GM06990 (cell line): ENCODE data around the gene ATP8B2.
"Not testable (repeated sequence)": the region's sequence is repeated elsewhere in the genome, so short reads cannot be mapped to it uniquely, and the experiment has no call there.

Source experiments
- DNase-seq: peaks from one replicate; pipeline ENCODE4 v3.0.0-alpha.2; 2011; ENCODE audit not compliant: insufficient read length; ENCODE audit errors: extremely low read depth
- H3K27me3 ChIP-seq: replicated peaks from 2 replicates; pipeline ENCODE4 v1.6.0; 2011; ENCODE audit warnings: low read length; ENCODE audit not compliant: control insufficient read depth, insufficient read depth
- H3K36me3 ChIP-seq: 2 replicates; pipeline ENCODE4 v1.5.1; 2011; ENCODE audit warnings: low read length; ENCODE audit not compliant: control insufficient read depth, insufficient read depth
- H3K4me3 ChIP-seq: replicated peaks from 2 replicates; pipeline ENCODE4 v1.5.1; 2011; ENCODE audit warnings: low read depth, mild to moderate bottlenecking, control low read depth, low read length
- CTCF ChIP-seq: IDR thresholded peaks from 2 replicates; pipeline ENCODE4 v1.5.1; 2011; ENCODE audit warnings: low read length, control low read depth, mild to moderate bottlenecking, inconsistent platforms; ENCODE audit not compliant: insufficient read depth, poor library complexity, severe bottlenecking

Gene ATP8B2

GRCh38 chr1:154295408-154296235, 29.7 kb upstream of the ATP8B2 start:
- Histone ChIP-seq H3K4me3 (no peak overlapping the region), H3K36me3 (no peaks in the 10 kb centered on the region), H3K27me3 (no peaks in the 10 kb centered on the region)
- DNase-seq, result no peak
- TF ChIP-seq CTCF, result no peak

GRCh38 chr1:154301582-154301981, 23.7 kb upstream of the ATP8B2 start:
- DNase-seq, result no peak
- H3K36me3 ChIP-seq, result no peaks in the 10 kb centered on the region
- no peak overlapping the region for H3K4me3 ChIP-seq
- H3K27me3 ChIP-seq, result no peaks in the 10 kb centered on the region
- no peak for TF ChIP-seq CTCF

- Histone ChIP-seq H3K27me3 (no peaks in the 10 kb centered on the region), H3K4me3 (no peak overlapping the region), H3K36me3 (no peaks in the 10 kb centered on the region)
- TF ChIP-seq CTCF, result no peak
- peak; percentile 41 for DNase-seq
These were observed 20.5 kb upstream of the ATP8B2 start for GRCh38 chr1:154304664-154305337.

- Histone ChIP-seq H3K27me3 (no peaks in the 10 kb centered on the region), H3K4me3 (no peak overlapping the region), H3K36me3 (no peaks in the 10 kb centered on the region)
- DNase-seq, result no peak
- no peak for TF ChIP-seq CTCF
These were observed 19.2 kb upstream of the ATP8B2 start for GRCh38 chr1:154306151-154306550.

- not testable (repeated sequence) for DNase-seq, H3K4me3 ChIP-seq, H3K27me3 ChIP-seq, H3K36me3 ChIP-seq
These were observed 17.6 kb upstream of the ATP8B2 start for GRCh38 chr1:154307670-154308270.

GRCh38 chr1:154309136-154309535, 16.2 kb upstream of the ATP8B2 start:
- H3K4me3 ChIP-seq, H3K27me3 ChIP-seq, H3K36me3 ChIP-seq, DNase-seq: not testable (repeated sequence)

GRCh38 chr1:154312229-154313065, 12.9 kb upstream of the ATP8B2 start:
- not testable (repeated sequence) for H3K27me3 ChIP-seq, DNase-seq

More at GRCh38 chr1:154312229-154313065, 12.9 kb upstream of the ATP8B2 start:
- H3K36me3 ChIP-seq, H3K4me3 ChIP-seq: not testable (repeated sequence)
